NCI-H2171 (cell line): ENCODE data around the gene OR52L1.
"Not testable (repeated sequence)": the region's sequence is repeated elsewhere in the genome, so short reads cannot be mapped to it uniquely, and the experiment has no call there.

ENCODE experiments used
- DNase-seq: peaks from one replicate; lab custom pipeline; 2025; lab: John Stamatoyannopoulos, UW

Gene OR52L1

GRCh38 chr11:5986885-5987284 is at the start of gene OR52L1:
TSS of gene OR52L1 (minus strand) at chr11:5986985. CDS start at chr11:5986930, 55 bp downstream.
- DNase-seq = no peak

- no peak for DNase-seq
Observed at GRCh38 chr11:6030708-6031405, 44.1 kb upstream of the OR52L1 start, which contains the start of gene OR56A1. TSS of gene OR56A1 (minus strand) at chr11:6030758. CDS start at chr11:6027692, 3,066 bp downstream.

GRCh38 chr11:6027501-6027900 is 40.7 kb upstream of the OR52L1 start:
- DNase-seq = no peak

- no peak for DNase-seq
Observed at GRCh38 chr11:6025056-6025455, 38.3 kb upstream of the OR52L1 start.

GRCh38 chr11:6022956-6023355 is 36.2 kb upstream of the OR52L1 start:
- no peak for DNase-seq

GRCh38 chr11:6013042-6013441 is 26.3 kb upstream of the OR52L1 start:
- DNase-seq = no peak

- no peak for DNase-seq
Observed at GRCh38 chr11:6012035-6012668, 25.4 kb upstream of the OR52L1 start.

- no peak for DNase-seq
Observed at GRCh38 chr11:6006846-6007245, 20.1 kb upstream of the OR52L1 start, which contains the start of gene OR56A4. TSS of gene OR56A4 (minus strand) at chr11:6006946. CDS start at chr11:6002992, 3,954 bp downstream.

GRCh38 chr11:6006395-6006794 is 19.6 kb upstream of the OR52L1 start:
- DNase-seq = no peak

GRCh38 chr11:6002202-6002699 is 15.5 kb upstream of the OR52L1 start:
- DNase-seq = no peak

- DNase-seq = no peak
Observed at GRCh38 chr11:5994791-5995190, 8.0 kb upstream of the OR52L1 start.

GRCh38 chr11:5992604-5993251 is 5.9 kb upstream of the OR52L1 start:
- no peak for DNase-seq

- no peak for DNase-seq
Observed at GRCh38 chr11:5992150-5992549, 5.4 kb upstream of the OR52L1 start.

- no peak for DNase-seq
Observed at GRCh38 chr11:5989203-5989602, 2.4 kb upstream of the OR52L1 start.

- no peak for DNase-seq
Observed at GRCh38 chr11:5983443-5983842, 3.3 kb downstream of the OR52L1 start.

GRCh38 chr11:5973530-5973929 is 13.3 kb downstream of the OR52L1 start:
- no peak for DNase-seq

- DNase-seq = no peak
Observed at GRCh38 chr11:5968394-5968793, 18.4 kb downstream of the OR52L1 start, which contains the start of gene OR56A5. TSS of gene OR56A5 (minus strand) at chr11:5968494. CDS start at chr11:5968494, 0 bp downstream.

GRCh38 chr11:5967708-5968107 is 19.1 kb downstream of the OR52L1 start:
- DNase-seq = no peak

- no peak for DNase-seq
Observed at GRCh38 chr11:5966958-5967357, 19.8 kb downstream of the OR52L1 start.

- not testable (repeated sequence) for DNase-seq
Observed at GRCh38 chr11:5960704-5961320, 26.0 kb downstream of the OR52L1 start.

GRCh38 chr11:5955586-5955985 is 31.2 kb downstream of the OR52L1 start:
- DNase-seq = no peak

- DNase-seq = no peak
Observed at GRCh38 chr11:5941951-5942350, 44.8 kb downstream of the OR52L1 start, which contains the start of gene OR56A3. TSS of gene OR56A3 (plus strand) at chr11:5942251. CDS start at chr11:5947347, 5,096 bp downstream.
